Measurements from ENCODE around the gene OXCT2.
"Not testable (repeated sequence)": the region's sequence is repeated elsewhere in the genome, so short reads cannot be mapped to it uniquely, and the experiment has no call there.

OXCT2 gene

DNA sequence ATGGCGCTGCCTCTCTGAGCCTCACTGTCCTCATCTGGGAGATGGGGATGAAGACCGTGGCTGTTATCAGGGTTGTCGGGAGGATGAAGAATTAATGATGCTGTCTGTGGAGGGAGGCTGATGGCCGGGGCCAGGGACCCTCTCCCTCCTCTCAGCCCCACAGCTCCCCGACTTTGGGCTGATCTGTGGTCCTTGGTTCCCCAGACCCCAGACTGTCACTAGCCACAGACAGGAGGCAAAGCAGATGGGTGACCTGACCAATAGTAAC, 15.9 kb upstream of the OXCT2 start:
- DNase-seq, result not testable (repeated sequence)

DNA sequence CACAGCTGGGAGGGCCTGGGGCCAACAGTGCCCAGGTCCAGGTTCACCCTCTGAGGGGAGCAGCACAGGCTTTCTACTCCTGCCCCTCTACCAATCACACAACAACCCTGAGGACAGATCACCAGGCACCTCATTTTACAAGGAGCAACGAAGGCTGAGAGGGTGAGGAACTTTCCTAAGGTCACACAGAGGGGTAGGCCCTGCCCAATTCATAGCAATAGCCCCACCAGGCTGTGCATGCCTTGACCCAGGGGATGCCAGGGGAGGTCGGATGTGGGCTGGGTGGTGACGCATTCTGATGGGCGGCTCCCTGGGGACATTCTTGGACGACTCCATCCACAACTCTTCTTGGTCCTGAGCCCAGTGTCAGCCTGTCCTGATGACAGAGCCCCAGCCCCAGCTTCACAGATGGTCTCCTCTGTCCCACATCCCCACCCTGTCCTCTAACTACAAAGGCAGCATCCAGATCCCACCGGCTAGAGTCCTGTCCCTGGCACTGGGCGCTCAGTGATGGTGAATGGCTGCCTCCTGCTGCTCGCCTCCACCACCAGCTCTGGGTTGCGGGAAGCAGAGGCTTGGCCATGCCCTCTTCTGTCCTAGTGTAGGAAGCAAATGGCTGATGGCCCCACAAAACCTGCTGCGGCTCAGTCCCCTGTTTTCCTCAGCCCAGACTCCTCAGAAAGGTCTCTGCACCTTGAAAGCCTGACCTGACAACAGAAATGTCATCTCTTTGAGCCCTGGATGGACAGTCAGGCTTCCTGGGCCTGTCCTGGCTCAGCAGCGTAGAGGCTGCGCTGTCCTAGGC, 15.4 kb upstream of the OXCT2 start:
- not testable (repeated sequence) for DNase-seq

GRCh38 chr1:39782685-39783084, 11.5 kb upstream of the OXCT2 start:
- DNase-seq, result not testable (repeated sequence)

DNA sequence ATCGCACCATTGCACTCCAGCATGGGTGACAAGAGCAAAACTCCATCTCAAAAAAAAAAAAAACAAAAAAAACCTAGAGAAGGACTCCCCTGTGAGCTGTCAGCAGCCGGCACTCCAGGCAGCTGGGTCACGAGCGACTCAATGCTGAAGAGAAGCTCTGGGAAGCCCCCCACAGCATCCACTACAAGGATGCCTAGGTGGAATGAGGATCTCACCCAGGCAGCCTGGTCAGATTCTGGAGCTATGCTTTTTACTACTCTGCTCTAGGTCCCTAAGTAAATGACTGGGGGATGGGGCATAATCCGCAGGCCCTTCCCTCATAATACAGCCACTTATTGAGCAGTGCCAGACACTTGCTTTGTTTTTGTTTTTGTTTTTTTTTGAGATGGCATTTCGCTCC, 11.0 kb upstream of the OXCT2 start:
- no peak for DNase-seq

DNA sequence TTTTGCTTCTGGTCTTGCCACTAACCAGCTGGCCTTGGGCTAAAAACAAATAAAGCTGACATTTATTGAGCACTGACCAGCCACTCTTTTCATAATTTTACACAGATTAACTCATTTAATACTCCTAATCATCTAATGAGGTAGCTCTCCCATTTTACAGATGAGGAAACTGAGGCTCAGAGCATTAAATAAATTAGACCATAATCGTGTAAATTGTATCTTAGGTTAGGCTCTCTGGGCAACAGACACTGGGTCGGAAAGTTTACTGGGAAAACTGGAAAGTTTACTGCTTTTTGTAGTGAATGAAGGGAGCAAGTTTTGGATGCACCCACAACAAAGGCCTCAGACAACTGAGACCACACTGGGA, 10.2 kb upstream of the OXCT2 start:
- no peak for DNase-seq

- no peak for DNase-seq
These were observed 8.7 kb upstream of the OXCT2 start for GRCh38 chr1:39779821-39780220.

DNA sequence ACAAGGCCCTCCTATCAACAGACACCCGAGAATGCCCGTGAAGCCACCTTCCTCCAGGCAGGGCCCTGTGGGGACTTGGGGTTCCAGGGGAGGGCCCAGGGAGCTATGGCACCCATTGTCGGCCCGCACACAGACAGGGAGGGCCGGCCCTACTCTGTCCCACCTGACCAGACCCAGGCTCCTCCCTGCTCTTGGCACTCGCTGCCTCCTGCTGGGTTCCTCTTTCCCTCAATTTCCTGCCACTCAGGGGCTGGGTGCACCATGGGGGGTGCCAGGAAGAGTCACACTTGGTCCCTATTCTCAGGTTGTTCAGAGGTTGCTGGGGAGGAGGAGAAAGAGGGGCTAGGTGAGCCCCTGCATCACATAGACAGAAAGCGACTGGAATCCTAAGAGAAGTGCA, 8.0 kb upstream of the OXCT2 start:
- DNase-seq, result no peak

GRCh38 chr1:39778463-39779099, 7.4 kb upstream of the OXCT2 start:
- DNase-seq, result not testable (repeated sequence)

DNA sequence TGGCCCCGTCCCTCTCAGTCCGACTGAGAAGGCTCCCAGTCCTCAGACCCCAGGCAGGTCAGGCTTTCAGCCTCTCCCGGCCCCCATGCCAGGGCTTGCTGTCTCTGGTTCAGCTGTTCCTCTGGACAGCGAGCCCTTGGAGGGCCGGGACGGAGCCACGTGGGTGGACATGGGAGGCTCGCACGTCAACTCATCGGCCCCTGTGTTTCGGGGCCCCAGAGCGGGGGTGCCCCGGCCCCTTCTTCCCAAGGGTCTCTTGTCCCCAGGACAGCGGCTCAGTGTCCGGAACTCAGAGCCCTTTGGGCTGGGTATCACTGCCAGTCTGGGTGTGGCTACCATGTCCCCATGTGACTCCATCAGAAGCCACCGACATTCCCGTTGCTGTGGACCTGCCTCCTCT, 6.7 kb upstream of the OXCT2 start:
- not testable (repeated sequence) for DNase-seq

DNA sequence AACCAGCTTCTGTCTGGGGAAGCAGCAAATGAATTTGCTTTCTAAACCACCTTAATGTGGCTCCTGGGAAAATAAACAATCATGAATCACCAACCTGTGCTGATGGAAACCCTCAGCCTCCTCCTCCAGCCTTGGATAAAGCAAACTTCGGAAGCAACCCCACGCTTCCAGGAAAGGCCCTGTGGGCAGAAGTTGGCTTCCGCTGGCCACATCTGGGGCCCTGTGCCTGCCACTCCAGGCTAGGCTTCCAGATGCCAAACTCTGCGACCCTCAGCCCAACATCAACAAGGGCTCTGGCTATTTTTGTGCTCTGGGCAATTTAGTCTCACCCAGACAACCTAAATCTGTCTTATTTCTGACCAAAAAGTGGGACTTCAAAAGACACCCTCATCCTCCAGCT, 6.2 kb upstream of the OXCT2 start:
- no peak for DNase-seq

DNA sequence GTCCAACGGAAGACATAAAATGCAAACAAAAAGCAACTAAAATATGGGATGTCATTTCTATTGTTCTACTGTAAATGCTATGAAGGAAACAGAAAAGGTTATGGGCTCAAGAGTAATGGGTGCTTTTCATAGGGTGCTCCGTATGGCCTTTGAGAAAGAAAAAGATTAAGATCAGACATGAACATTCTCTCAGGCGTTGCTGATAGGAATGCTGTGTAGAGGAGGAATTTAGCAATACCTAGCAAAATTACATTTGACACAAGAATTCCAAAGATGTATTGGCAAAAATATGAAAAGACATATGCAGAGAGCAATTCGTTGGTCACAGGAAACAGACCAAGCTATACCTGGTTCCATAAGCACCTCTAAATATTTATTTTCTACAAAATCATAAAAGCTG, 5.7 kb upstream of the OXCT2 start:
- no peak for DNase-seq

DNA sequence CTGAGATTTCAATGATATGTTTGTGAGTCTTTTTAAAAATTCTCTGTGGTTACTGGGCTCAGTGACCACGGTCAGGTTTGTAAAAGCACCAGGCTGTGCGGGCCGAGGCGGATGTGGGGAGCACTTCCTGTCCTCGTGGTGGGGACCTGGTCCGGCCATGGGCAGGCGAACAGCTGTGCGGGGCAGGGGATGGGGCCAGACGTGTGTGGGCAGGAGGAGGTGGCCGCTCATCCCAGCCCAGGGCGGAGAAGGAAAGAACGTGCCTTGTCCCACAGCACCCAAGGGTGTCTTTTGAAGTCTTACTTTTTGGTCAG, 5.2 kb upstream of the OXCT2 start:
- no peak for DNase-seq

GRCh38 chr1:39775676-39776399, 4.7 kb upstream of the OXCT2 start:
- DNase-seq, result not testable (repeated sequence)

DNA sequence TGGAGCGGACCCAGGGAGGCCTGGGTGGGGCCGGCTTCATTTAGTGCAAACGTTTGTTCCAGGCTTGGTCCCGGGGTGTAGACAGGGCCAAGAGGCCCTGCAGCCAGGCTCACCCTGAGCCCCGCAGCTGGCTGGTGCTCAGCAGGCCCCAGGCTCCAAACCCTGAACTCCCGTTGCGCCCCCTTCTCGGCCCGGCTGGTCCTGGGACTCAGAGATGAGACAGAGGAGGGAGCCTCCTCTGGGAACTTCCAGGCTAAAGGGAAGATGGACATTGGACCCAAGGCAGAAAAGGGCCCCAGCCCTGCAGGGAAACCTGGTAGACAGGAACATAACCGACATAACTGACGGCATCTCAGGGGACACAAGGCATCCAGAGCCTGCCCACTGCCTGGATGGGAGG, 4.0 kb upstream of the OXCT2 start:
- DNase-seq, result not testable (repeated sequence)

GRCh38 chr1:39773369-39773979, 2.3 kb upstream of the OXCT2 start:
- DNase-seq, result not testable (repeated sequence)

- not testable (repeated sequence) for DNase-seq
These were observed 787 bp downstream of the OXCT2 start for GRCh38 chr1:39770100-39771021.

DNA sequence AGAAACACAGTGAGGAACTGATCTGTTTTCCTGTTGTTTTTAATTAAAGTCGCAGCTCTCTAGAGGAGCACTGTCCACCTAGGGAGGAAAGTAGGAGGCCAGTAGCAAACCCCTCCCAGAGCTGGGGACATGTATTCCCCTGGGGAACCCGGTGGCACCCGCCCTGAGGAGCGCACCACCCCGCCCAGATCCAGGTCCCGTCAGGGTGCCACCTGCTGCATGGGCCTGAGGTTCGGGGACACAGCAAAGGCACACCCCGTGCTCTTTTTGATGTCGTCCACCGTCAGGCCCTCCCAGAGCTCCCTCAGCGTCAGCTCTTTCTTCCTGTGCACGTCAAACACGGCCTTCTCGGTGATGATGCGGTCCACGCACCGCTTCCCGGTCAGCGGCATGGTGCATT, 1.6 kb downstream of the OXCT2 start:
- not testable (repeated sequence) for DNase-seq

DNA sequence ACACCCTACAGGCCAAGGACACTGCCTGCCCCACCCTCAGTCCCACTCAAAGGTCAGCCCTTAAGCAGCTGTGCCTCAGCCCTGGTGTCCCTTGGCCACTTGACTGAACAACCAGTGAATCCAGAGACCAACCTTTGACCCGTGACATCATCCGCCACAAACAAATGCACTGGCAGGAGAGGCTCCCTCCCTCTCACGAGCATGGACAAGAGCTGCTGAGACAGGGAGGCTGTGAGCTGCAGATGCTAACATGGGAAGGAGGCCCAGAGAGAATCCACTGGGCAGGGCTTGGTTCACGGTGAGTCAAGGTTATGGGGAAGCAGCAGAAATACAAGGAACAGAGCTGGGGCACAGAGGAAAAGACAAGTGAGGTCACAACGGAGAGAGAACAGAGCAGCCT, 4.7 kb downstream of the OXCT2 start:
- not testable (repeated sequence) for DNase-seq

- DNase-seq, result not testable (repeated sequence)
These were observed 6.6 kb downstream of the OXCT2 start for GRCh38 chr1:39764512-39764911.

- DNase-seq, result not testable (repeated sequence)
These were observed 7.4 kb downstream of the OXCT2 start for GRCh38 chr1:39763619-39764374.

DNA sequence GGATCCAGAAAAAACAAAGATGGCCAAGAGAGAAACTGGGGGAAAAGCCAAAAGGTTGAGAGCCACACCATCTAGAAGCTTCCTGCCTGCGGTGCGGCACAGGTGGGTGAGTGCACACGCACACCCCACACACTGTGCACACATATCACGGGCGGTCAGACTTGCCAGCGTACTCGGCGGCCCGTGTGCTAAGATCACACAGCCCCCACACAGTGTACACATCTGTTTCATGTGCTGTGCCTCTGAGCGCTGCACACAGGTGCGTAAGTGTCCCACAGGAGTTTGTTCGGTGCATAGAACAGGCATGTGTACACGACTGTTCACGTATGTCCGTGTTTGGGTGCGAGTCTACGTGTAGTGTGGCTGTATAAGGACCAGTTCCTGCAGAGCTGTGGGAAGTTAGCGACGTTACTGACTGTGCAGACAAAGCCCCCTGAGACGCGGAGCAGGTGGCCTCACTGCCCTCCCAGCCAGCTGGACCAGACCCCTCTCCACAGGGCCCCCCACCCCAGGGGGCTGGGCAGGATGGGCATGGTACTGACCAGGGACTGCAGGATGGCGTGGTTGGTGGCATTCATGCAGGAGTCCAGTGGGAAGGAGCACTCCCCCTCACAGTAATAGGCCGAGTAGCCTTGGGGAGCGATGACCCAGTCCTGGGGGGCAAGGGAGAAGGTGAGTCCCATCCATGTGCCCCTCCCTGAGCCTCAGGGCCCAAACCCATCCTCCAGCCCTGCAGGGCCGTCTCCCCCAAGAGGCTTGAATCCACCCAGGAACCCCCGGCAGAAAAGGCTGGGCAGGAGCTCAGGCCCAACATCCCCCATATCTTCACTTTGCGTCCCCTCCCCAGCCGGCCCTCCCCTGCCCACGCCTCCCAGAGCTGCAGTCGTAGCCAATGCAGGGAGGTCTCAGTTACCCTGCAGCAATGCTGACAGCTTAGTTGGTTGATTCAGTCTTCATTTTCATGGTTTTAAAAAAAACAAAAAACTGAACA, 8.3 kb downstream of the OXCT2 start:
- DNase-seq, result no peak
